ENCODE measurements around the gene RGP1. TPM values are rescaled to one million over a fixed set of nuclear protein-coding genes. Genes with fewer than 3 reads are reported as not detected.

RGP1 gene
- polyA plus RNA-seq, 1 donor (not counting 4 experiments of a cell fraction or from before 2014, with no cell fraction given) = 18.3 TPM

- Histone ChIP-seq H3K4me2 (ENCODE audit: control insufficient read depth, extremely low read depth, insufficient read depth, low read depth, low read length) (no peak overlapping the region), H3K4me3 (ENCODE audit: control insufficient read depth in 2 of 3, extremely low read depth in 1 of 3, insufficient read depth in 2 of 3, low read depth in 1 of 3, low read length in 3 of 3) (no peak overlapping the region), H3K4me1 (ENCODE audit: control insufficient read depth, extremely low read depth, insufficient read depth, low read length) (peaks cover 36% of the 10 kb centered on the region), H4K20me1 (ENCODE audit: control insufficient read depth, extremely low read depth, insufficient read depth, low read length) (peaks cover 26% of the 10 kb centered on the region), H2AFZ (ENCODE audit: control insufficient read depth, low read length) (no peak overlapping the region), H3K9me3 (ENCODE audit: control insufficient read depth, low read depth, low read length) (no peaks in the 10 kb centered on the region), H3K79me2 (ENCODE audit: control insufficient read depth, insufficient read depth, low read length) (peaks cover 63% of the 10 kb centered on the region), H3K27ac (ENCODE audit: control insufficient read depth, insufficient read depth, low read length) (no peak overlapping the region), H3K9ac (ENCODE audit: control insufficient read depth, extremely low read depth, insufficient read depth, low read length) (no peak overlapping the region), H3K9me1 (ENCODE audit: control insufficient read depth, extremely low read depth, insufficient read depth, low read length) (peaks cover 7% of the 10 kb centered on the region), H3K36me3 (ENCODE audit: control insufficient read depth in 2 of 2, extremely low read depth in 1 of 2, insufficient read depth in 2 of 2, low read length in 2 of 2) (peaks cover 31 to 34% of the 10 kb centered on the region in 2 experiments), H3K27me3 (ENCODE audit: control insufficient read depth, extremely low read depth, insufficient read depth, low read length) (no peaks in the 10 kb centered on the region)
- dilution Hi-C loops (cut with MboI; ENCODE audit: extremely low pct_ligation_motif_present, low sequenced_read_pairs) = no loop called here
- FAIRE-seq (no peak), DNase-seq (ENCODE audit: low read depth, low spot score) (no peak)
- TF ChIP-seq CTCF (optimal IDR thresholded peaks at IDR 0.05 in 1 of 3, IDR thresholded peaks at IDR 0.05 in 1 of 3, conservative IDR thresholded peaks at IDR 0.05 in 1 of 3; ENCODE audit: extremely low read depth in 1 of 3, insufficient read depth in 2 of 3, low read length in 3 of 3) (peak in 1 of 3 experiments; percentile 30), EZH2 (IDR thresholded peaks at IDR 0.05; ENCODE audit: low read length) (no peak)
Measured at GRCh38 chr9:35726931-35727330, 22.2 kb upstream of the RGP1 start.

GRCh38 chr9:35727676-35728040, 21.4 kb upstream of the RGP1 start:
- H3K27ac ChIP-seq (ENCODE audit: control insufficient read depth, insufficient read depth, low read length) = no peak overlapping the region

More at GRCh38 chr9:35727676-35728040, 21.4 kb upstream of the RGP1 start:
- peaks cover 36% of the 10 kb centered on the region for H3K4me1 ChIP-seq (ENCODE audit: control insufficient read depth, extremely low read depth, insufficient read depth, low read length)
- H3K27me3 ChIP-seq (ENCODE audit: control insufficient read depth, extremely low read depth, insufficient read depth, low read length) = no peaks in the 10 kb centered on the region
- no peak for FAIRE-seq
- H3K79me2 ChIP-seq (ENCODE audit: control insufficient read depth, insufficient read depth, low read length) = peaks cover 63% of the 10 kb centered on the region
- peaks cover 25 to 28% of the 10 kb centered on the region in 2 experiments for H3K36me3 ChIP-seq (ENCODE audit: control insufficient read depth in 2 of 2, extremely low read depth in 1 of 2, insufficient read depth in 2 of 2, low read length in 2 of 2)
- peaks cover 7% of the 10 kb centered on the region for H3K9me1 ChIP-seq (ENCODE audit: control insufficient read depth, extremely low read depth, insufficient read depth, low read length)
- H3K9me3 ChIP-seq (ENCODE audit: control insufficient read depth, low read depth, low read length) = no peaks in the 10 kb centered on the region
- H2AFZ ChIP-seq (ENCODE audit: control insufficient read depth, low read length) = no peak overlapping the region
- DNase-seq (ENCODE audit: low read depth, low spot score) = no peak
- dilution Hi-C loops (cut with MboI; ENCODE audit: extremely low pct_ligation_motif_present, low sequenced_read_pairs) = no loop called here
- no peak overlapping the region for H3K4me3 ChIP-seq (ENCODE audit: control insufficient read depth in 2 of 3, extremely low read depth in 1 of 3, insufficient read depth in 2 of 3, low read depth in 1 of 3, low read length in 3 of 3)
- H3K4me2 ChIP-seq (ENCODE audit: control insufficient read depth, extremely low read depth, insufficient read depth, low read depth, low read length) = no peak overlapping the region
- H4K20me1 ChIP-seq (ENCODE audit: control insufficient read depth, extremely low read depth, insufficient read depth, low read length) = peaks cover 26% of the 10 kb centered on the region
- no peak for TF ChIP-seq EZH2 (IDR thresholded peaks at IDR 0.05; ENCODE audit: low read length)
- TF ChIP-seq CTCF (optimal IDR thresholded peaks at IDR 0.05 in 1 of 3, IDR thresholded peaks at IDR 0.05 in 1 of 3, conservative IDR thresholded peaks at IDR 0.05 in 1 of 3; ENCODE audit: extremely low read depth in 1 of 3, insufficient read depth in 2 of 3, low read length in 3 of 3) = no peak
- H3K9ac ChIP-seq (ENCODE audit: control insufficient read depth, extremely low read depth, insufficient read depth, low read length) = no peak overlapping the region

All from keratinocyte (primary cell).